ES-I3 (cell line): ENCODE measurements around the gene TEAD1.

Experiments used
- H3K36me3 ChIP-seq: 2 replicates; pipeline ENCODE4 v1.6.1; 2013; ENCODE audit warnings: mild to moderate bottlenecking, low read length, control low read depth, moderate library complexity; ENCODE audit not compliant: insufficient read depth
- H3K4me1 ChIP-seq: 2 replicates; pipeline ENCODE4 v1.6.1; 2013; ENCODE audit warnings: mild to moderate bottlenecking, control low read depth, low read length; ENCODE audit not compliant: insufficient read depth
- H3K9ac ChIP-seq: 2 replicates; pipeline ENCODE4 v1.6.1; 2013; ENCODE audit warnings: low read depth, mild to moderate bottlenecking, low read length, moderate library complexity
- H3K9me3 ChIP-seq: 2 replicates; pipeline ENCODE4 v1.6.1; 2013; ENCODE audit warnings: mild to moderate bottlenecking, low read length, moderate library complexity; ENCODE audit not compliant: control insufficient read depth, insufficient read depth

The TEAD1 gene

GRCh38 chr11:12770966-12771597 is 96.9 kb downstream of the TEAD1 start:
- H3K36me3 ChIP-seq, result no peaks in the 10 kb centered on the region; the same call in 1 of the 2 replicates
- peaks cover 40% of the 10 kb centered on the region for H3K4me1 ChIP-seq
- no peak overlapping the region for H3K9ac ChIP-seq
- no peaks in the 10 kb centered on the region for H3K9me3 ChIP-seq

- Histone ChIP-seq H3K9ac (no peak overlapping the region), H3K36me3 (no peaks in the 10 kb centered on the region), H3K4me1 (peaks cover 40% of the 10 kb centered on the region), H3K9me3 (no peaks in the 10 kb centered on the region)
Observed at GRCh38 chr11:12771875-12772274, 97.7 kb downstream of the TEAD1 start.

- H3K9me3 ChIP-seq, result no peaks in the 10 kb centered on the region
- H3K9ac ChIP-seq, result no peak overlapping the region
- H3K36me3 ChIP-seq, result no peaks in the 10 kb centered on the region
- peaks cover 40% of the 10 kb centered on the region for H3K4me1 ChIP-seq
Observed at GRCh38 chr11:12772324-12772723, 98.1 kb downstream of the TEAD1 start.

GRCh38 chr11:12773591-12773990 is 99.4 kb downstream of the TEAD1 start:
- no peaks in the 10 kb centered on the region for H3K9me3 ChIP-seq
- H3K4me1 ChIP-seq, result peaks cover 39% of the 10 kb centered on the region
- H3K36me3 ChIP-seq, result no peaks in the 10 kb centered on the region
- no peak overlapping the region for H3K9ac ChIP-seq

GRCh38 chr11:12775955-12776354 is 101.7 kb downstream of the TEAD1 start:
- Histone ChIP-seq H3K9ac (no peak overlapping the region), H3K4me1 (peaks cover 18% of the 10 kb centered on the region), H3K9me3 (no peaks in the 10 kb centered on the region; the same call in 1 of the 2 replicates), H3K36me3 (no peaks in the 10 kb centered on the region)

- peaks cover 10% of the 10 kb centered on the region; the same call in 1 of the 2 replicates for H3K4me1 ChIP-seq
- H3K36me3 ChIP-seq, result no peaks in the 10 kb centered on the region
- no peaks in the 10 kb centered on the region; the same call in 1 of the 2 replicates for H3K9me3 ChIP-seq
- H3K9ac ChIP-seq, result no peak overlapping the region
Observed at GRCh38 chr11:12777208-12777874, 103.1 kb downstream of the TEAD1 start.

GRCh38 chr11:12778240-12778905 is 104.2 kb downstream of the TEAD1 start:
- Histone ChIP-seq H3K9ac (no peak overlapping the region), H3K9me3 (no peaks in the 10 kb centered on the region; the same call in 1 of the 2 replicates), H3K4me1 (peaks cover 2% of the 10 kb centered on the region; the same call in 1 of the 2 replicates), H3K36me3 (no peaks in the 10 kb centered on the region)

- Histone ChIP-seq H3K4me1 (peaks cover 4% of the 10 kb centered on the region; the same call in 1 of the 2 replicates), H3K9ac (no peak overlapping the region), H3K36me3 (no peaks in the 10 kb centered on the region), H3K9me3 (no peaks in the 10 kb centered on the region; the same call in 1 of the 2 replicates)
Observed at GRCh38 chr11:12783765-12784164, 109.5 kb downstream of the TEAD1 start.

- Histone ChIP-seq H3K9ac (no peak overlapping the region), H3K36me3 (no peaks in the 10 kb centered on the region), H3K9me3 (no peaks in the 10 kb centered on the region; the same call in 1 of the 2 replicates), H3K4me1 (peaks cover 6% of the 10 kb centered on the region)
Observed at GRCh38 chr11:12784445-12784844, 110.2 kb downstream of the TEAD1 start.

- H3K4me1 ChIP-seq, result peaks cover 11% of the 10 kb centered on the region
- H3K9ac ChIP-seq, result no peak overlapping the region
- H3K36me3 ChIP-seq, result no peaks in the 10 kb centered on the region
- H3K9me3 ChIP-seq, result no peaks in the 10 kb centered on the region; the same call in 1 of the 2 replicates
Observed at GRCh38 chr11:12784987-12785386, 110.8 kb downstream of the TEAD1 start.

GRCh38 chr11:12785901-12786300 is 111.7 kb downstream of the TEAD1 start:
- Histone ChIP-seq H3K4me1 (peaks cover 18% of the 10 kb centered on the region), H3K9me3 (no peaks in the 10 kb centered on the region), H3K9ac (no peak overlapping the region), H3K36me3 (no peaks in the 10 kb centered on the region)

GRCh38 chr11:12786450-12786849 is 112.2 kb downstream of the TEAD1 start:
- Histone ChIP-seq H3K4me1 (peaks cover 22% of the 10 kb centered on the region), H3K9me3 (no peaks in the 10 kb centered on the region), H3K36me3 (no peaks in the 10 kb centered on the region)

GRCh38 chr11:12786891-12787290 is 112.7 kb downstream of the TEAD1 start:
- H3K4me1 ChIP-seq, result peaks cover 22% of the 10 kb centered on the region
- H3K36me3 ChIP-seq, result no peaks in the 10 kb centered on the region
- no peak overlapping the region for H3K9ac ChIP-seq

More at GRCh38 chr11:12786450-12786849, 112.2 kb downstream of the TEAD1 start:
- H3K9ac ChIP-seq, result no peak overlapping the region

GRCh38 chr11:12787847-12788246 is 113.6 kb downstream of the TEAD1 start:
- H3K9me3 ChIP-seq, result no peaks in the 10 kb centered on the region
- H3K36me3 ChIP-seq, result no peaks in the 10 kb centered on the region
- peaks cover 22% of the 10 kb centered on the region for H3K4me1 ChIP-seq
- no peak overlapping the region for H3K9ac ChIP-seq

More at GRCh38 chr11:12786891-12787290, 112.7 kb downstream of the TEAD1 start:
- no peaks in the 10 kb centered on the region for H3K9me3 ChIP-seq
